Calu3 (cell line): Measurements from ENCODE around the gene DUSP2. TPM values are rescaled to one million over a fixed set of nuclear protein-coding genes. Genes with fewer than 3 reads are reported as not detected.

ENCODE experiments used
- BruUV-seq: library from RNA; stranded (reverse); fragments of 400-500 nt; replicated peaks from 2 replicates; lab custom pipeline; 2021; lab: Mats Ljungman, UMichigan
- CTCF ChIA-PET: fragments of 300-600 bp; sonication (Branson Sonifier 250); formaldehyde crosslinking; loops from one replicate; lab custom pipeline; 2022; ENCODE audit warnings: antibody characterized with exemption; lab: Charles Lee
- DNase-seq: peaks from one replicate; pipeline ENCODE4 v3.0.0; 2022
- H3K27ac Mint-ChIP-seq: one replicate; pipeline ENCODE4 v1.8.0; 2022; ENCODE audit warnings: mixed read lengths; ENCODE audit not compliant: unreplicated experiment
- H3K27me3 Mint-ChIP-seq: one replicate; pipeline ENCODE4 v1.8.0; 2022; ENCODE audit warnings: mixed read lengths; ENCODE audit not compliant: unreplicated experiment
- H3K36me3 Mint-ChIP-seq: one replicate; pipeline ENCODE4 v1.8.0; 2022; ENCODE audit warnings: mild to moderate bottlenecking, moderate library complexity, mixed read lengths; ENCODE audit not compliant: insufficient read depth, unreplicated experiment
- H3K4me1 Mint-ChIP-seq: one replicate; pipeline ENCODE4 v1.8.0; 2022; ENCODE audit warnings: mild to moderate bottlenecking, low read depth, mixed read lengths; ENCODE audit not compliant: unreplicated experiment
- H3K4me3 Mint-ChIP-seq: one replicate; pipeline ENCODE4 v1.8.0; 2022; ENCODE audit warnings: mild to moderate bottlenecking, low read depth, moderate library complexity, mixed read lengths; ENCODE audit not compliant: unreplicated experiment
- H3K9me3 Mint-ChIP-seq: one replicate; pipeline ENCODE4 v1.8.0; 2022; ENCODE audit warnings: low read depth, mixed read lengths; ENCODE audit not compliant: unreplicated experiment
- intact Hi-C: fragments of 100-400 bp; cut with micrococcal nuclease; formaldehyde crosslinking; loops from one replicate; pipeline ENCODE4 v1.10.0; 2022; ENCODE audit not compliant: unreplicated experiment
- total RNA-seq: library from RNA; stranded (reverse); gene quantifications from 2 replicates; pipeline ENCODE4 v1.2.3, GENCODE V29; 2022
- TF ChIP-seq, protein P1 (sequence below): fragments of 200-600 bp; IDR thresholded peaks from one replicate; pipeline ENCODE4 v1.8.0; 2022; ENCODE audit warnings: antibody characterized with exemption; ENCODE audit not compliant: unreplicated experiment

Gene DUSP2
- total RNA-seq, 1 experiment from 2014 or later: 4.1 TPM

DNA sequence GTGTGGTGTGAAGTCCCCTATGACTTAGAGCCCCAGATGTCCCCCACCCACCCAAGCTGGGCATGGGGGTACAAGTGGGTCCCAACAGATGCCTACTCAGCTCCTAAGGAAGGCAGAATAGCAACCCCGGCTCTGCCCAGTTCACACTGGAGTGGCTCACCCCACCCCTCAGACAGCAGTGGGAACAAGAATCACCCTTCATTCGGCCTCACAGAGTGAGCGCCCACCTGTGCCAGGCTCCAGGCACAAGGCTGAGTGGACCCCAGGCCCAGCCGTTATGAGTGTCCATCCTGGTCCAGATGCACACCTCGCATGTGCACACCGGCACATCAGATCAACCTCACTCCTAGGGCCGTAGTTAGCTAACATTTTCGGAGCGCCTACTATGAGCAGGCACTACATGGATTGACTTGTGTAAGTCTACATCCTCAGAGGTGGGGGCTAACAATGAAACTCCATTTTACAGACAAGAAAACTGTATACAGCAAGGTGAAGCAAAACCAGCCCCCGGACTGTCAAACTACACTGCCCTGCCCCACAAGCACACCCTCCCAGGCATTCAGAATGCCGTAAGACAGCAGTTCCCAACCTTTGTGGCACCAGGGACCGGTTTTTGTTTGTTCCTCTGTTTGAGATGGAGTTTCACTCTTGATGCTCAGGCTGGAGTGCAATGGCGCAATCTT, 4.2 kb downstream of the DUSP2 start:
- Mint-ChIP-seq H3K9me3 (no peaks in the 10 kb centered on the region), H3K4me3 (no peak overlapping the region), H3K27me3 (peaks cover 17% of the 10 kb centered on the region), H3K36me3 (peaks cover 40% of the 10 kb centered on the region), H3K27ac (no peak overlapping the region), H3K4me1 (peaks cover 6% of the 10 kb centered on the region)
- CTCF ChIA-PET: no interaction called here
- intact Hi-C loops: no loop called here
- BruUV-seq: no TSS peak
- DNase-seq: no peak
- TF ChIP-seq, protein P1, sequence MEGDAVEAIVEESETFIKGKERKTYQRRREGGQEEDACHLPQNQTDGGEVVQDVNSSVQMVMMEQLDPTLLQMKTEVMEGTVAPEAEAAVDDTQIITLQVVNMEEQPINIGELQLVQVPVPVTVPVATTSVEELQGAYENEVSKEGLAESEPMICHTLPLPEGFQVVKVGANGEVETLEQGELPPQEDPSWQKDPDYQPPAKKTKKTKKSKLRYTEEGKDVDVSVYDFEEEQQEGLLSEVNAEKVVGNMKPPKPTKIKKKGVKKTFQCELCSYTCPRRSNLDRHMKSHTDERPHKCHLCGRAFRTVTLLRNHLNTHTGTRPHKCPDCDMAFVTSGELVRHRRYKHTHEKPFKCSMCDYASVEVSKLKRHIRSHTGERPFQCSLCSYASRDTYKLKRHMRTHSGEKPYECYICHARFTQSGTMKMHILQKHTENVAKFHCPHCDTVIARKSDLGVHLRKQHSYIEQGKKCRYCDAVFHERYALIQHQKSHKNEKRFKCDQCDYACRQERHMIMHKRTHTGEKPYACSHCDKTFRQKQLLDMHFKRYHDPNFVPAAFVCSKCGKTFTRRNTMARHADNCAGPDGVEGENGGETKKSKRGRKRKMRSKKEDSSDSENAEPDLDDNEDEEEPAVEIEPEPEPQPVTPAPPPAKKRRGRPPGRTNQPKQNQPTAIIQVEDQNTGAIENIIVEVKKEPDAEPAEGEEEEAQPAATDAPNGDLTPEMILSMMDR: no peak

DNA sequence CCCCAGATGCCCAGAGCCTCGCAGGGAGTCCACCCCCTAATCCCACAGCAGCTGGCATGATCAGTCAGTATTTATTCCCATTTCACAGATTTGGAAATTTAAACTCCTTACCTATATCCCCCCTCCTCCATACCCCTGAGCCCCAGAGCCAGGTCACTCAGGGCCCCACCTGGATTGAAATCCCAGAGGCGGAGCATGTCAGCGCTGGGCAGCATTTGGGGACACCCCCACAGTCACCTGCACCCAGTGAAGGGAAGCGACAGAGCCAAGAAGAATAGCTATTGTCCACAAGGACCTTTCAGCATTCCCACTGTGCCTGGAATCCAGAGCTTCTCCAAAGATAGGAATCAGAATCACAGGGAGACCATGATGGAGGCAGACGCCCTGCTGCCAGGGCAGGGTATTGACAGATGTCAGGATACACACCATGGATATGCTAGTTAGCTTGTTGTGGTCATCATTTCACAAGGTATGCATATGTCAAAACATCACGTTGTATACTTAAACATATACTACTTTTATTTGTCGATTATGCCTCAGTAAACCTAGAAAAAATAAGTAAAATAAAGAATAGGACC, 6.0 kb downstream of the DUSP2 start:
- Mint-ChIP-seq H3K27me3 (peaks cover 35% of the 10 kb centered on the region), H3K9me3 (no peaks in the 10 kb centered on the region), H3K36me3 (peaks cover 23% of the 10 kb centered on the region), H3K27ac (no peak overlapping the region), H3K4me3 (no peak overlapping the region), H3K4me1 (peaks cover 3% of the 10 kb centered on the region)
- CTCF ChIA-PET: interaction anchor here (0.5 to 2.3 kb wide), 6 partner anchors 11 to 270 kb away, joined by 3 to 42 read pairs (median 4); no protein-coding TSS in a partner anchor
- intact Hi-C loops: loop anchor here (2.0 to 10.0 kb wide), 2 partner anchors 36 to 126 kb away; partner anchors contain the start of genes CIAO1 and TMEM127
- TF ChIP-seq, protein P1: no peak
- DNase-seq: no peak
- BruUV-seq: no TSS peak

DNA sequence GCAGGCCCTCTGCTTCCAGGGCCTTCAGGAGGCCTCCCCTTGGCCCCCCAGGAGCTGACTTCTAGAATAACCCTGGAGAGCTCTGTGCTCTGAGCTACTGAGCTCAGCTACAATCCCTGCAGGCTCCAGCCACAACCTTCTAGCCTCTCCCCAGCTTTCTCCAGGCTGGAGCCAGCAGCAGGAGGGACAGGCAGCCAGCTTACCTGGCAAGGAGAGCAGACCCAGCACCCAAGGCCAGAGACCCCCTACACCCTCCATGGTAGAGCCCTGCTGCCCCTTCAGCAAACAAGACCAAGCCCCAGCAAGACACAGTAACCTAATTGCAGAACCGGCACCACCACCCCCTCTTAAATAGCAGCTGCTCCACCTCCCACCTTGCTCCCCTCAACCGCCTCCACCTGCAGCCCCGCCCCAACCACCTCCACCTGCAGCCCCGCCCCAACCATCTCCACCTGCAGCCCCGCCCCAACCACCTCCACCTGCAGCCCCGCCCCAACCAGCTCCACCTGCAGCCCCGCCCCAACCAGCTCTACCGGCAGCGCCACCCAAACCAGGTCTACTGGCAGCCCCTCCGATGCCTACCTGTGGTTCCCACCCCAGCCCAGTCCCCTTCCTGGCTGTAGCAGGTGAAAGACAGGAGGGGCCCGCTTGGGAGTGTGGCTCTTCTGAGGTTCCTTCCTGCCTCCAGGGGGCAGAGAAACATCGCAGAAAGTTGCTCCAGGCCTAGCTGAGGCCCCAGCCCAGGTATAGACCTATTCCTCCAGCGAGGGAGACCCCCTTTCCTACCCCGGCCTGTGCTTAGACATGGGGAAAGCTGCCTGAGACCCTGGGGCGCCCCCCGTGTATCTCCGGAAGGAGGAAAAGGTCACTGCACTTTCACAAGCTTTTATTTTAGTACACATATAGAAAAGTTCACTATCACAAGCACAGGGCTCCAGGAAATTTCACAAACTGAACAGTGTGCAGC, 6.8 kb downstream of the DUSP2 start, which contains the start of gene ASTL:
Gene ASTL (minus strand): TSS at position 324 of the 967 bp plus-strand sequence. CDS start 66 bp downstream, at position 258.
- Mint-ChIP-seq H3K27ac (no peak within 1 kb of the TSS), H3K4me1 (no peaks in the 10 kb centered on the region), H3K36me3 (peaks cover 15% of the 10 kb centered on the region), H3K9me3 (no peaks in the 10 kb centered on the region), H3K4me3 (peak within 1 kb of the TSS; percentile 30), H3K27me3 (peaks cover 42% of the 10 kb centered on the region)
- peak; percentile 75 for DNase-seq
- intact Hi-C loops: loop anchor here (2.0 to 10.0 kb wide), 2 partner anchors 36 to 126 kb away; partner anchors contain the start of genes CIAO1 and TMEM127
- CTCF ChIA-PET: interaction anchor here (0.7 to 2.3 kb wide), 7 partner anchors 30 to 270 kb away, joined by 3 to 42 read pairs (median 4); no protein-coding TSS in a partner anchor
- BruUV-seq: no TSS peak
- TF ChIP-seq, protein P1: peak; percentile 60
